ENCODE results near the gene CHMP1A.
A peak's percentile ranks its signal among the peaks of the same experiment; 100 is the strongest.

The CHMP1A gene

GRCh38 chr16:89687092-89687940 is 29.8 kb upstream of the CHMP1A start:
- TF ChIP-seq POLR2AphosphoS5 (IDR thresholded peaks at IDR 0.05; ENCODE audit: low read depth, low read length) (no peak), SIN3A (IDR thresholded peaks at IDR 0.05; ENCODE audit: borderline replicate concordance, insufficient read depth, low read length) (no peak), REST (IDR thresholded peaks at IDR 0.05; ENCODE audit: insufficient read depth in 1 of 2, low read depth in 2 of 2, low read length in 2 of 2) (no peak), TAF1 (IDR thresholded peaks at IDR 0.05; ENCODE audit: borderline replicate concordance, insufficient read depth, low read length) (no peak), FOXP2 (optimal IDR thresholded peaks at IDR 0.05; ENCODE audit: borderline replicate concordance, extremely low read depth, extremely low read length, insufficient read depth) (no peak)

DNA sequence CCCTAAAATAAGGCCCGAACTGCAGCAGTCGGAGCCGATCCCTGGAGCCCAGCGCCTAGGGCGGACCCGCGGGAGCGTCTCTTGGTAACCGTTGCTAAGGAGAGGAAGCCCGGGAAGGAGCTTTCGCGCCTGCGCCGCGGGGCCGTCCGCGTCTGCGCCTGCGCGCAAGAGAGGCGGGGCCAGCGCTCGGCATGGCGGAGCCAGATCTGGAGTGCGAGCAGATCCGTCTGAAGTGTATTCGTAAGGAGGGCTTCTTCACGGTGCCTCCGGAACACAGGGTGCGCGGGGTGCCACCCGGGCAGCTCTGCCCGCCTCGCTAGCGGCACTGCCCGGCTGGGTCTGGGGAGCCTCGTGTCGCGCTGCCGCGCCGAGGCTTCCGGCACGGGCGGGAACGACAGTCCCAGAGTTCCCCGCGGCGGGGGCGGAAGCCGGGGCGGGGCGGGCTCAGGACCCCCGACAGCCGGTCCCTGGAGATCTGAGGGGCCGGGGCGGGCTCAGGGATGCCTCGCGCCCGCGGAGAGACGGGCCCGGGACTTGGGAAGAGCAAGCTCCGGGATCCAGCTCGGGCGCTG is 29.1 kb upstream of the CHMP1A start, which contains the start of gene CDK10:
Gene CDK10, plus strand, starts transcription at position 170 of the 572 bp plus-strand sequence. Its CDS starts 22 bp downstream, at position 192.
- TF ChIP-seq REST (IDR thresholded peaks at IDR 0.05; ENCODE audit: insufficient read depth in 1 of 2, low read depth in 2 of 2, low read length in 2 of 2) (peak in 1 of 2 experiments; percentile 61; a peak in 1 of 4 replicates), SIN3A (IDR thresholded peaks at IDR 0.05; ENCODE audit: borderline replicate concordance, insufficient read depth, low read length) (no peak), TAF1 (IDR thresholded peaks at IDR 0.05; ENCODE audit: borderline replicate concordance, insufficient read depth, low read length) (peak; percentile 73; the same call in 1 of the 2 replicates), FOXP2 (optimal IDR thresholded peaks at IDR 0.05; ENCODE audit: borderline replicate concordance, extremely low read depth, extremely low read length, insufficient read depth) (peak; percentile 38), POLR2AphosphoS5 (IDR thresholded peaks at IDR 0.05; ENCODE audit: low read depth, low read length) (peak; percentile 78)

GRCh38 chr16:89685916-89686315 is 28.4 kb upstream of the CHMP1A start:
- no peak for TF ChIP-seq REST (IDR thresholded peaks at IDR 0.05; ENCODE audit: insufficient read depth in 1 of 2, low read depth in 2 of 2, low read length in 2 of 2)
- TF ChIP-seq SIN3A (IDR thresholded peaks at IDR 0.05; ENCODE audit: borderline replicate concordance, insufficient read depth, low read length) = no peak
- no peak for TF ChIP-seq FOXP2 (optimal IDR thresholded peaks at IDR 0.05; ENCODE audit: borderline replicate concordance, extremely low read depth, extremely low read length, insufficient read depth)
- TF ChIP-seq TAF1 (IDR thresholded peaks at IDR 0.05; ENCODE audit: borderline replicate concordance, insufficient read depth, low read length) = no peak
- no peak for TF ChIP-seq POLR2AphosphoS5 (IDR thresholded peaks at IDR 0.05; ENCODE audit: low read depth, low read length)

- no peak for TF ChIP-seq POLR2AphosphoS5 (IDR thresholded peaks at IDR 0.05; ENCODE audit: low read depth, low read length)
- no peak for TF ChIP-seq SIN3A (IDR thresholded peaks at IDR 0.05; ENCODE audit: borderline replicate concordance, insufficient read depth, low read length)
- no peak for TF ChIP-seq FOXP2 (optimal IDR thresholded peaks at IDR 0.05; ENCODE audit: borderline replicate concordance, extremely low read depth, extremely low read length, insufficient read depth)
- TF ChIP-seq REST (IDR thresholded peaks at IDR 0.05; ENCODE audit: insufficient read depth in 1 of 2, low read depth in 2 of 2, low read length in 2 of 2) = no peak
- no peak for TF ChIP-seq TAF1 (IDR thresholded peaks at IDR 0.05; ENCODE audit: borderline replicate concordance, insufficient read depth, low read length)
Measured at GRCh38 chr16:89678258-89678657, 20.8 kb upstream of the CHMP1A start.

All from PFSK-1 (cell line).